Measurements from ENCODE around the gene MCF2L. TPM values are rescaled to one million over a fixed set of nuclear protein-coding genes. Genes with fewer than 3 reads are reported as not detected.

The MCF2L gene
- total RNA-seq, 2 experiments from 2014 or later: 13.0 to 13.5 TPM

DNA sequence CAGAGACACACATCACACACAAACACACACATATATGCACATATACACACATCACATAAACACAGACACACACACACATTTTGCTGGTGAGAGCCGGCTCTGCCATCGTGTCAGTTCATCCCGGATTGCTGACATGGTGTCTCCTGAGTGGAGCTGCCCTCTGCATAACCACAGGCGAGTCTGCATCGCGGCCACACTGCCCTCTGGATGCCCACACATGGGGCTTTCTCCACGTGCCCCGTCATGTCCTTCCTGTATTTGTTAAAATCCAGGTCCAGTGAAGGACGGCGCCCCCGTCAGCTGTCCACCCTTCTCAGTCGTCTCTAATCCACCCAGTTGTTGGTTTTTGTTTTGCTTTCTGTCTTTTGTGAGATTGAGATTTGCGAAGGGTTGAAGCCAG, 84.0 kb downstream of the MCF2L start:
- no peak for DNase-seq
- H3K9me3 ChIP-seq (ENCODE audit: control insufficient read depth in 1 of 2, insufficient read depth in 1 of 2, low read length in 2 of 2): peaks cover 0 to 25% of the 10 kb centered on the region in 2 experiments
- no peaks in the 10 kb centered on the region for H3K4me1 ChIP-seq (ENCODE audit: insufficient read depth, low read length)
- Mint-ChIP-seq H3K27me3 (no peaks in the 10 kb centered on the region), H3K27ac (no peak overlapping the region), H3K9me3 (no peaks in the 10 kb centered on the region), H3K4me3 (no peak overlapping the region), H3K36me3 (ENCODE audit: low read depth) (peaks cover 8% of the 10 kb centered on the region), H3K4me1 (ENCODE audit: low read depth) (no peaks in the 10 kb centered on the region)
- no peak overlapping the region for H3K27ac ChIP-seq (ENCODE audit: low read depth in 1 of 2, low read length in 2 of 2)
- TF ChIP-seq, protein P1, sequence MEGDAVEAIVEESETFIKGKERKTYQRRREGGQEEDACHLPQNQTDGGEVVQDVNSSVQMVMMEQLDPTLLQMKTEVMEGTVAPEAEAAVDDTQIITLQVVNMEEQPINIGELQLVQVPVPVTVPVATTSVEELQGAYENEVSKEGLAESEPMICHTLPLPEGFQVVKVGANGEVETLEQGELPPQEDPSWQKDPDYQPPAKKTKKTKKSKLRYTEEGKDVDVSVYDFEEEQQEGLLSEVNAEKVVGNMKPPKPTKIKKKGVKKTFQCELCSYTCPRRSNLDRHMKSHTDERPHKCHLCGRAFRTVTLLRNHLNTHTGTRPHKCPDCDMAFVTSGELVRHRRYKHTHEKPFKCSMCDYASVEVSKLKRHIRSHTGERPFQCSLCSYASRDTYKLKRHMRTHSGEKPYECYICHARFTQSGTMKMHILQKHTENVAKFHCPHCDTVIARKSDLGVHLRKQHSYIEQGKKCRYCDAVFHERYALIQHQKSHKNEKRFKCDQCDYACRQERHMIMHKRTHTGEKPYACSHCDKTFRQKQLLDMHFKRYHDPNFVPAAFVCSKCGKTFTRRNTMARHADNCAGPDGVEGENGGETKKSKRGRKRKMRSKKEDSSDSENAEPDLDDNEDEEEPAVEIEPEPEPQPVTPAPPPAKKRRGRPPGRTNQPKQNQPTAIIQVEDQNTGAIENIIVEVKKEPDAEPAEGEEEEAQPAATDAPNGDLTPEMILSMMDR (IDR thresholded peaks at IDR 0.05): no peak
- ChIA-PET POLR2A (no interaction called here), CTCF (no interaction called here)
- intact Hi-C loops (cut with DNase I, micrococcal nuclease): no loop called here
- H3K36me3 ChIP-seq (ENCODE audit: insufficient read depth, low read length): no peaks in the 10 kb centered on the region
- no peak overlapping the region for H3K4me3 ChIP-seq (ENCODE audit: low read length)
- no peak for ATAC-seq (ENCODE audit: poor library complexity)
- no peaks in the 10 kb centered on the region for H3K27me3 ChIP-seq (ENCODE audit: control insufficient read depth in 1 of 2, insufficient read depth in 2 of 2, low read length in 2 of 2)

DNA sequence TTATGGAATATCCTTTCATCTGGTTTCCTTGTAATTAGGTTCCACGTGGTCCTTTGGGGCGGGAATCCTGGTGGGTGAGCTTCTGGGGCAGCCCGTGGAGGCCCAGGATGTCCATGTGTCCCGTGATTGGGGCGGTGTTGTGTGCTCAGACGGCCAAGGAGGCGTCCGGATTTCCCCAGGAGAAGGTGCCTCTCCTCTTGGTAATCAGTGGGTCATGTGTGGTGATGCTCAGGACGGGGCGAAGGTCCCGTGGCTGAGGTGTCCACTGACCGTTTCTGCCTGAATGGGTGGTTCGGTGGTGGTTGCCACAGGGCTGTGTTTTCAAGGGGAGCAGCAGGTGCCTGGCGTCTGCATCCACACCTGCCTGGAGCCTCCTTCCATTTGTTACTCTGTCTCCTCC, 84.4 kb downstream of the MCF2L start:
- Histone ChIP-seq H3K36me3 (ENCODE audit: insufficient read depth, low read length) (no peaks in the 10 kb centered on the region), H3K4me3 (ENCODE audit: low read length) (no peak overlapping the region), H3K9me3 (ENCODE audit: control insufficient read depth in 1 of 2, insufficient read depth in 1 of 2, low read length in 2 of 2) (peaks cover 0 to 29% of the 10 kb centered on the region in 2 experiments), H3K27me3 (ENCODE audit: control insufficient read depth in 1 of 2, insufficient read depth in 2 of 2, low read length in 2 of 2) (no peaks in the 10 kb centered on the region), H3K4me1 (ENCODE audit: insufficient read depth, low read length) (no peaks in the 10 kb centered on the region), H3K27ac (ENCODE audit: low read depth in 1 of 2, low read length in 2 of 2) (no peak overlapping the region)
- Mint-ChIP-seq H3K36me3 (ENCODE audit: low read depth) (peaks cover 8% of the 10 kb centered on the region), H3K27me3 (no peaks in the 10 kb centered on the region), H3K4me1 (ENCODE audit: low read depth) (no peaks in the 10 kb centered on the region), H3K4me3 (no peak overlapping the region), H3K27ac (no peak overlapping the region), H3K9me3 (no peaks in the 10 kb centered on the region)
- intact Hi-C loops (cut with DNase I, micrococcal nuclease): no loop called here
- TF ChIP-seq, protein P1 (IDR thresholded peaks at IDR 0.05): no peak
- ATAC-seq (ENCODE audit: poor library complexity): no peak
- no peak for DNase-seq
- ChIA-PET CTCF (no interaction called here), POLR2A (no interaction called here)

DNA sequence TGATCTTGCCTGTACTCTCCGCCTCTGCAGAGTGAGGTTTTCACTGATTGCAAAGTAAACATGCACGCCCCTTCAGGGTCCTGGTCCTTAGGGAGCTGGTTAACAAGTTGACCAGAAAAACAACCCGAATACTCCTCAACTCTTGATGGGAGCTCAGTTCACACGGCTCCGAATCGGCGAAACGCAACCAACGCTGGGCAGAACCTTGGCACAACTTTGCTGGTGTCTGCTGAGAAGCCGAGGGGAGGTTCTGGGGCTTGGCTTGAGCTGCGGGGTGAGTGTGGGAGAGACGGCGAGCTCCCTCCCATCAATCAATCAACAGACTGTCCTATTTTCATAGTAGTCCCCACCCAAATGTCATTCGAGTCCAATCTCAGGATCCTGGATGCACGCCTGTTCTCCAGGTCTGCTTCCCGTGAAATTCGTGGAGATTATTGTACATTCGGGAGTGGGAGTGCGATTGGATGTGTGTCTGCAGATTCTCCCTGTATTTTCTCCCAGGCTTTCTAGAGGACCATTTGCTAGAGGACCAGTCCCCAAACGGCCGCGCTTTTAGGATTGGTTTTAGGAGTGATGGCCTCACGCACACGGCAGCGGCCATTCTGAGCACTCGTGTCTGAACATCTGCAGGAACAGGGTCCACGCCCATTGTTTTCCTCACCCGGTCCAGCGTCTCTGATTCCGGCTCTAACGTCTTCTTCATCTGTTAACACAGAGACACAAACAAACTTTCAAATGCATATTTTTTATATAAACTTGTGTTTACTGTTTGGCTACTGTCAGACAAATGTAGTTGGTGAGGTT, 85.0 kb downstream of the MCF2L start:
- ChIA-PET POLR2A (no interaction called here), CTCF (no interaction called here)
- H3K4me3 Mint-ChIP-seq: no peak overlapping the region
- DNase-seq: no peak
- intact Hi-C loops (cut with DNase I, micrococcal nuclease): no loop called here
- H3K4me1 Mint-ChIP-seq (ENCODE audit: low read depth): no peaks in the 10 kb centered on the region
- Histone ChIP-seq H3K4me1 (ENCODE audit: insufficient read depth, low read length) (no peaks in the 10 kb centered on the region), H3K9me3 (ENCODE audit: control insufficient read depth in 1 of 2, insufficient read depth in 1 of 2, low read length in 2 of 2) (peaks cover 0 to 35% of the 10 kb centered on the region in 2 experiments), H3K27me3 (ENCODE audit: control insufficient read depth in 1 of 2, insufficient read depth in 2 of 2, low read length in 2 of 2) (no peaks in the 10 kb centered on the region), H3K36me3 (ENCODE audit: insufficient read depth, low read length) (no peaks in the 10 kb centered on the region), H3K4me3 (ENCODE audit: low read length) (no peak overlapping the region), H3K27ac (ENCODE audit: low read depth in 1 of 2, low read length in 2 of 2) (no peak overlapping the region)
- no peak overlapping the region for H3K27ac Mint-ChIP-seq
- H3K9me3 Mint-ChIP-seq: no peaks in the 10 kb centered on the region
- no peak for ATAC-seq (ENCODE audit: poor library complexity)
- no peaks in the 10 kb centered on the region for H3K27me3 Mint-ChIP-seq
- peaks cover 8% of the 10 kb centered on the region for H3K36me3 Mint-ChIP-seq (ENCODE audit: low read depth)
- TF ChIP-seq, protein P1 (IDR thresholded peaks at IDR 0.05): no peak

All from CD4-positive, alpha-beta T cell (primary cell).